ENCODE results near the gene RHBDF2. TPM values are rescaled to one million over a fixed set of nuclear protein-coding genes. Genes with fewer than 3 reads are reported as not detected.

RHBDF2 gene
- total RNA-seq, 1 experiment from 2014 or later: 39.6 TPM

- H3K9me3 ChIP-seq (ENCODE audit: insufficient read depth, low read depth): no peaks in the 10 kb centered on the region
- no peaks in the 10 kb centered on the region for H3K27me3 ChIP-seq (ENCODE audit: insufficient read depth, low read depth)
- ChIA-PET CTCF (interaction anchor here (0.7 kb wide), 1 partner anchor 84 kb away, joined by 3 read pairs; the partner anchor contains the start of gene ST6GALNAC2), POLR2A (ENCODE audit: unreplicated experiment) (interaction anchor here (0.6 to 0.7 kb wide), 3 partner anchors 16 to 150 kb away, joined by 4 to 8 read pairs (median 5); no protein-coding TSS in a partner anchor)
- H3K9me2 ChIP-seq (ENCODE audit: insufficient read depth): no peaks in the 10 kb centered on the region
- H3K36me3 ChIP-seq (ENCODE audit: low read depth): no peaks in the 10 kb centered on the region
- peak overlapping the region; percentile 69 for H2AFZ ChIP-seq
- intact Hi-C loops (cut with micrococcal nuclease; ENCODE audit: unreplicated experiment): no loop called here
- H3K4me1 ChIP-seq (replicated peaks; ENCODE audit: insufficient read depth): peaks cover 16% of the 10 kb centered on the region; the same call in 1 of the 2 replicates
- no peak for TF ChIP-seq EZH2 (IDR thresholded peaks at IDR 0.05; ENCODE audit: low read depth)
- no peak overlapping the region for H3K27ac ChIP-seq
- BruUV-seq (replicated peaks): no TSS peak
- no peaks in the 10 kb centered on the region for H3K79me2 ChIP-seq (ENCODE audit: low read depth)
- no peaks in the 10 kb centered on the region for H4K20me1 ChIP-seq (ENCODE audit: insufficient read depth)
- H3K4me2 ChIP-seq: peak overlapping the region; percentile 66
- no peak for DNase-seq
- no peaks in the 10 kb centered on the region for H3F3A ChIP-seq (ENCODE audit: insufficient read depth, low read depth)
- H3K4me3 ChIP-seq: peak overlapping the region; percentile 84; the same call in 1 of the 2 replicates
Observed at GRCh38 chr17:76501827-76502307, 644 bp upstream of the RHBDF2 start.

- no peak for TF ChIP-seq EZH2 (IDR thresholded peaks at IDR 0.05; ENCODE audit: low read depth)
- no peak for TF ChIP-seq CTCF (conservative IDR thresholded peaks at IDR 0.05)
Observed at GRCh38 chr17:76500747-76501017, 541 bp downstream of the RHBDF2 start.

GRCh38 chr17:76500074-76500746 lies 1.0 kb downstream of the RHBDF2 start:
- POLR2A ChIA-PET (ENCODE audit: unreplicated experiment): interaction anchor here (0.6 to 0.7 kb wide), 4 partner anchors 23 to 171 kb away, joined by 3 to 8 read pairs (median 3); no protein-coding TSS in a partner anchor
- Histone ChIP-seq H2AFZ (peak overlapping the region; percentile 88), H3K36me3 (ENCODE audit: low read depth) (no peaks in the 10 kb centered on the region), H3K9me2 (ENCODE audit: insufficient read depth) (no peaks in the 10 kb centered on the region), H3K79me2 (ENCODE audit: low read depth) (no peaks in the 10 kb centered on the region), H4K20me1 (ENCODE audit: insufficient read depth) (no peaks in the 10 kb centered on the region), H3K4me2 (peak overlapping the region; percentile 93), H3K4me1 (replicated peaks; ENCODE audit: insufficient read depth) (peaks cover 16% of the 10 kb centered on the region; the same call in 1 of the 2 replicates), H3K27ac (no peak overlapping the region), H3K9me3 (ENCODE audit: insufficient read depth, low read depth) (no peaks in the 10 kb centered on the region), H3K4me3 (peak overlapping the region; percentile 84), H3F3A (ENCODE audit: insufficient read depth, low read depth) (no peaks in the 10 kb centered on the region), H3K27me3 (ENCODE audit: insufficient read depth, low read depth) (no peaks in the 10 kb centered on the region)
- TF ChIP-seq EZH2 (IDR thresholded peaks at IDR 0.05; ENCODE audit: low read depth) (no peak), CTCF (conservative IDR thresholded peaks at IDR 0.05) (no peak)
- intact Hi-C loops (cut with micrococcal nuclease; ENCODE audit: unreplicated experiment): no loop called here
- BruUV-seq (replicated peaks): no TSS peak
- DNase-seq: peak in 1 of 2 experiments; percentile 12
- CTCF ChIA-PET: interaction anchor here (0.7 to 1.6 kb wide), 2 partner anchors 33 to 40 kb away, joined by 3 to 7 read pairs; partner anchors contain the start of gene AANAT

More at GRCh38 chr17:76500747-76501017, 541 bp downstream of the RHBDF2 start:
- CTCF ChIA-PET: interaction anchor here (0.7 to 1.6 kb wide), 2 partner anchors 34 to 40 kb away, joined by 3 to 7 read pairs; partner anchors contain the start of gene AANAT
- H2AFZ ChIP-seq: peak overlapping the region; percentile 88
- H3K4me3 ChIP-seq: peak overlapping the region; percentile 84
- intact Hi-C loops (cut with micrococcal nuclease; ENCODE audit: unreplicated experiment): no loop called here
- no peaks in the 10 kb centered on the region for H3K36me3 ChIP-seq (ENCODE audit: low read depth)
- H3K4me1 ChIP-seq (replicated peaks; ENCODE audit: insufficient read depth): peaks cover 16% of the 10 kb centered on the region; the same call in 1 of the 2 replicates
- no peaks in the 10 kb centered on the region for H3K79me2 ChIP-seq (ENCODE audit: low read depth)
- DNase-seq: no peak
- H3K27ac ChIP-seq: no peak overlapping the region
- H3K4me2 ChIP-seq: peak overlapping the region; percentile 93
- BruUV-seq (replicated peaks): TSS peak; percentile 37
- no peaks in the 10 kb centered on the region for H3K9me3 ChIP-seq (ENCODE audit: insufficient read depth, low read depth)
- no peaks in the 10 kb centered on the region for H3F3A ChIP-seq (ENCODE audit: insufficient read depth, low read depth)
- no peaks in the 10 kb centered on the region for H4K20me1 ChIP-seq (ENCODE audit: insufficient read depth)
- H3K9me2 ChIP-seq (ENCODE audit: insufficient read depth): no peaks in the 10 kb centered on the region
- H3K27me3 ChIP-seq (ENCODE audit: insufficient read depth, low read depth): no peaks in the 10 kb centered on the region
- POLR2A ChIA-PET (ENCODE audit: unreplicated experiment): interaction anchor here (0.6 to 0.7 kb wide), 2 partner anchors 23 to 171 kb away, joined by 3 to 8 read pairs; no protein-coding TSS in a partner anchor

Measured in PC-9 (cell line).